ENCODE data around the gene MRPL20. TPM values are rescaled to one million over a fixed set of nuclear protein-coding genes. Genes with fewer than 3 reads are reported as not detected.
A peak's percentile ranks its signal among the peaks of the same experiment; 100 is the strongest.

Gene MRPL20
- total and polyA plus RNA-seq, 9 of the 15 experiments (the other 6 are each of a cell fraction or from before 2014, with no cell fraction given), result 180 to 671 (median 229) TPM

DNA sequence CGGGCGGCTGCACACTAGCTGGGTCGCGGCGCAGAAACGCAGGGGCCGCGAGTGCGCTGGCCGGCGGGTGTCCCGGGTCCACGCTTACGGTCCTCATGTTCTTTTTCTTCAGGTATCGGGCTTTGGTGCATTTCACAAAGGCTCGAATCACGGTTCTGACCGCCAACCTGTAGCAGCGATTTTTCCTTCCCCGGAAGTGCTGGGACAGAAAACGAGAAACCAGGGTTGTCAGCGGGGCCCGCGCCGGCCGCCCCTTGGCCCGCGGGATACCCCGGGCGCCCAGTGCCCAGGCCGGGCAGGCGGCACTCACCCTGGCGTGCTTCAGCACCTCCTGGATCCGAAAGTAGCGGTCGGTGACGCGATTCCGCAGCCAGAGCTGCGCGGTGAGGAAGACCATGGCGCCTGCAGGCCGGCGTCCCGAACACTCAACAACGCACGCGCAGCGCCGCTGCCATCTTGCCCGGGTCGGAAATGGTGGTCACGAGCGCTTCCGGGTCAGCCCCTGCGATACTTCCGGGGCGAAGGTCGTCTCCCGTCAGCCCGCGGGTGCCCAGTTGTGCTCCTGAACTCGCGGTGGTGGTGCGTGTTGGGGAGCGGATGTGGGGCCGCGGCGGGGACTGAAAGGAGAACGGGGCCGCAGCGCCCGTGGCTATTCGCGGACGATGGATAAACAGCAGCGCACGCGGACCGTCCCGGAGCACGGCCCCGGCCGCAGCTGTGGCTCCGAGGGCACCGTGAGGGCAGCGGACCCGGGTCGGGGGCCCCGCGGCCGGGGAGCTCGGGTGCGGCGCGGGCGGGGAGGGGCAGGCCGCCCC is at the start of gene MRPL20 (continued):
- TF ChIP-seq KDM1A (IDR thresholded peaks at IDR 0.05) (no peak), OTX1 (CRISPR knock-in tag; IDR thresholded peaks at IDR 0.05) (peak; percentile 45; the same call in 1 of the 2 replicates), NFYB (IDR thresholded peaks at IDR 0.05; ENCODE audit: extremely low read depth, insufficient read length) (no peak), NONO (IDR thresholded peaks at IDR 0.05; ENCODE audit: low read depth in 2 of 2, low read length in 1 of 2) (peak; percentile 61 to 64; a peak in 3 of 4 replicates), HDAC6 (IDR thresholded peaks at IDR 0.05; ENCODE audit: low read depth, low read length) (no peak), POLR2AphosphoS2 (IDR thresholded peaks at IDR 0.05; ENCODE audit: low read length) (peak; percentile 95), NR2F6 (CRISPR knock-in tag; IDR thresholded peaks at IDR 0.05) (peak; percentile 8), ZNF354B (CRISPR knock-in tag; IDR thresholded peaks at IDR 0.05) (no peak), POU5F1 (IDR thresholded peaks at IDR 0.05; ENCODE audit: borderline replicate concordance, low read depth, low read length, partially characterized antibody) (peak; percentile 46), FOXJ3 (CRISPR knock-in tag; IDR thresholded peaks at IDR 0.05) (no peak), PHTF2 (CRISPR knock-in tag; IDR thresholded peaks at IDR 0.05) (no peak), SRSF7 (optimal IDR thresholded peaks at IDR 0.05; ENCODE audit: low read depth, low read length) (no peak), ZSCAN29 (IDR thresholded peaks at IDR 0.05) (no peak), CBFB (CRISPR knock-in tag; IDR thresholded peaks at IDR 0.05) (no peak; the same call in 1 of the 2 replicates), MCM2 (IDR thresholded peaks at IDR 0.05; ENCODE audit: low read depth) (no peak), SREBF1 (IDR thresholded peaks at IDR 0.05; ENCODE audit: borderline replicate concordance, low read depth, low read length) (peak; percentile 95), SRSF9 (IDR thresholded peaks at IDR 0.05; ENCODE audit: borderline replicate concordance, low read depth, low read length) (no peak), SAFB2 (IDR thresholded peaks at IDR 0.05; ENCODE audit: borderline replicate concordance, low read depth, low read length, severe bottlenecking) (no peak), MCM3 (IDR thresholded peaks at IDR 0.05) (no peak), POLR2A (conservative IDR thresholded peaks at IDR 0.05) (peak; percentile 98), ZNF239 (CRISPR knock-in tag; IDR thresholded peaks at IDR 0.05) (peak; percentile 54; the same call in 1 of the 2 replicates), THRAP3 (IDR thresholded peaks at IDR 0.05; ENCODE audit: borderline replicate concordance) (peak; percentile 78; the same call in 1 of the 2 replicates), EWSR1 (IDR thresholded peaks at IDR 0.05; ENCODE audit: borderline replicate concordance, low read depth, partially characterized antibody) (no peak)
- TF ChIP-seq, protein P1, sequence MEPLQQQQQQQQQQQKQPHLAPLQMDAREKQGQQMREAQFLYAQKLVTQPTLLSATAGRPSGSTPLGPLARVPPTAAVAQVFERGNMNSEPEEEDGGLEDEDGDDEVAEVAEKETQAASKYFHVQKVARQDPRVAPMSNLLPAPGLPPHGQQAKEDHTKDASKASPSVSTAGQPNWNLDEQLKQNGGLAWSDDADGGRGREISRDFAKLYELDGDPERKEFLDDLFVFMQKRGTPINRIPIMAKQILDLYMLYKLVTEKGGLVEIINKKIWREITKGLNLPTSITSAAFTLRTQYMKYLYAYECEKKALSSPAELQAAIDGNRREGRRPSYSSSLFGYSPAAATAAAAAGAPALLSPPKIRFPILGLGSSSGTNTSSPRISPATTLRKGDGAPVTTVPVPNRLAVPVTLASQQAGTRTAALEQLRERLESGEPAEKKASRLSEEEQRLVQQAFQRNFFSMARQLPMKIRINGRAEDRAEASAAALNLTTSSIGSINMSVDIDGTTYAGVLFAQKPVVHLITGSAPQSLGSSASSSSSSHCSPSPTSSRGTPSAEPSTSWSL (CRISPR knock-in tag; IDR thresholded peaks at IDR 0.05; ENCODE audit: borderline replicate concordance), result 0 out of 2 replicates have a peak, but pooled peaks have one; percentile 15
- TF ChIP-seq, protein P2, sequence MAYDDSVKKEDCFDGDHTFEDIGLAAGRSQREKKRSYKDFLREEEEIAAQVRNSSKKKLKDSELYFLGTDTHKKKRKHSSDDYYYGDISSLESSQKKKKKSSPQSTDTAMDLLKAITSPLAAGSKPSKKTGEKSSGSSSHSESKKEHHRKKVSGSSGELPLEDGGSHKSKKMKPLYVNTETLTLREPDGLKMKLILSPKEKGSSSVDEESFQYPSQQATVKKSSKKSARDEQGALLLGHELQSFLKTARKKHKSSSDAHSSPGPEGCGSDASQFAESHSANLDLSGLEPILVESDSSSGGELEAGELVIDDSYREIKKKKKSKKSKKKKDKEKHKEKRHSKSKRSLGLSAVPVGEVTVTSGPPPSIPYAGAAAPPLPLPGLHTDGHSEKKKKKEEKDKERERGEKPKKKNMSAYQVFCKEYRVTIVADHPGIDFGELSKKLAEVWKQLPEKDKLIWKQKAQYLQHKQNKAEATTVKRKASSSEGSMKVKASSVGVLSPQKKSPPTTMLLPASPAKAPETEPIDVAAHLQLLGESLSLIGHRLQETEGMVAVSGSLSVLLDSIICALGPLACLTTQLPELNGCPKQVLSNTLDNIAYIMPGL (CRISPR knock-in tag; IDR thresholded peaks at IDR 0.05), result peak; percentile 86; the same call in 1 of the 2 replicates
- TF ChIP-seq, protein P3, sequence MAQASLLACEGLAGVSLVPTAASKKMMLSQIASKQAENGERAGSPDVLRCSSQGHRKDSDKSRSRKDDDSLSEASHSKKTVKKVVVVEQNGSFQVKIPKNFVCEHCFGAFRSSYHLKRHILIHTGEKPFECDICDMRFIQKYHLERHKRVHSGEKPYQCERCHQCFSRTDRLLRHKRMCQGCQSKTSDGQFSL (CRISPR knock-in tag; IDR thresholded peaks at IDR 0.05), result peak; percentile 16; the same call in 1 of the 2 replicates
- TF ChIP-seq, protein P3 (tag; IDR thresholded peaks at IDR 0.05), result no peak
